C4-2B (cell line): ENCODE measurements around the gene LHX3.

ENCODE experiments used
- ZFX ChIP-seq: fragments of 450-650 bp; IDR thresholded peaks from 2 replicates; pipeline ENCODE4 v1.6.1; 2017
- TF ChIP-seq, protein P1 (sequence below): fragments of 450-650 bp; conservative IDR thresholded peaks from 2 replicates; pipeline ENCODE4 v1.5.1; 2017; ENCODE audit warnings: mild to moderate bottlenecking

DNA sequence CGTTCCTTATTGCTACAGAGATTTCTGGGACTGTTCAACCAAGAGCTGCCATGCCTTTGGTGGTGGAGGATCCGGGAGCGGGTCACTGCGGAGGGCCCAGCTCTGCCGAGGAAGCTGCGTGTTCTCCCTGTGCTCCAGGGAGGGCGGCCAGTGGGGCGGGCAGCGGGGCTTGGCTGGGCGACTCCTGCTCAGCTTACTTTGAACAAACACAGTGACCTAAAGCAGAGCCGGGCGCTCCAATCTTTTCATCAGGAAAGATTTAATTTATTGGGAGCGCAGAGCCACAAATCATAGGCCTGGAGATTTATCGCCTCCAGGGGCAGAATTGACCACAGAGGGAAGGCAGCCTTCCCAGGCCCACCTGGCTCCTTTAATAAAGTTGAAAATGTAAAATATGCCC lies 27.7 kb downstream of the LHX3 start:
- TF ChIP-seq, protein P1, sequence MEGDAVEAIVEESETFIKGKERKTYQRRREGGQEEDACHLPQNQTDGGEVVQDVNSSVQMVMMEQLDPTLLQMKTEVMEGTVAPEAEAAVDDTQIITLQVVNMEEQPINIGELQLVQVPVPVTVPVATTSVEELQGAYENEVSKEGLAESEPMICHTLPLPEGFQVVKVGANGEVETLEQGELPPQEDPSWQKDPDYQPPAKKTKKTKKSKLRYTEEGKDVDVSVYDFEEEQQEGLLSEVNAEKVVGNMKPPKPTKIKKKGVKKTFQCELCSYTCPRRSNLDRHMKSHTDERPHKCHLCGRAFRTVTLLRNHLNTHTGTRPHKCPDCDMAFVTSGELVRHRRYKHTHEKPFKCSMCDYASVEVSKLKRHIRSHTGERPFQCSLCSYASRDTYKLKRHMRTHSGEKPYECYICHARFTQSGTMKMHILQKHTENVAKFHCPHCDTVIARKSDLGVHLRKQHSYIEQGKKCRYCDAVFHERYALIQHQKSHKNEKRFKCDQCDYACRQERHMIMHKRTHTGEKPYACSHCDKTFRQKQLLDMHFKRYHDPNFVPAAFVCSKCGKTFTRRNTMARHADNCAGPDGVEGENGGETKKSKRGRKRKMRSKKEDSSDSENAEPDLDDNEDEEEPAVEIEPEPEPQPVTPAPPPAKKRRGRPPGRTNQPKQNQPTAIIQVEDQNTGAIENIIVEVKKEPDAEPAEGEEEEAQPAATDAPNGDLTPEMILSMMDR: no peak
- TF ChIP-seq ZFX: no peak
